Anterior cingulate cortex (tissue), 58 donors: ENCODE data around the gene RPP30.
"Not testable (repeated sequence)": the region's sequence is repeated elsewhere in the genome, so short reads cannot be mapped to it uniquely, and the experiment has no call there.

Experiments
- DNase-seq, 58 donors: peaks; one replicate each; lab custom pipeline; 2025; lab: John Stamatoyannopoulos, UW

Gene RPP30

GRCh38 chr10:90866050-90866598, 5.7 kb upstream of the RPP30 start:
- DNase-seq: no peak

DNA sequence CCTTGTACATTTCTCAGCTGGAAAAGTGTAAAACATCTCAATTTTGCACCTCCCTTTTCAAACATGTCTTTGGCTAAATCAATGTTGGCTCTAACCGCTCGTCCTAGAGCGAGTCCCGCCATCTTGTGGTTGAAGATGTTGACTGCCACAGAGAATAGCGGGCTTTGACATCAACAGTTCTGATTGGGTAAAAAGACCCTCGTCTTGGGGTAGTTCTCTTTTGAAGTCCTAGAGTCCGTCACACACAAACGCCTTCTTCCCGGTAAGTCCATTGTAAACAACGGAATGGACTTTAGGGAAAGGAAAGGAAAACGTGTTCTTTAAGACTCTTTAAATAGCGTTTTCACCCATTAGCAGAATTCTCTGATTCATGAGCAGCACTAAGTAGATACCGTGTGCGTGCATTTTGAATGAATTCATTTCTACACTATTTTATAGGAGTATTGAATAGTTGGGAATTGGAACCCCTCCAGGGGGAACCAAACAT, 452 bp upstream of the RPP30 start:
- DNase-seq: peak in 41 of 58 donors; percentile 3 to 68 (median 28)

DNA sequence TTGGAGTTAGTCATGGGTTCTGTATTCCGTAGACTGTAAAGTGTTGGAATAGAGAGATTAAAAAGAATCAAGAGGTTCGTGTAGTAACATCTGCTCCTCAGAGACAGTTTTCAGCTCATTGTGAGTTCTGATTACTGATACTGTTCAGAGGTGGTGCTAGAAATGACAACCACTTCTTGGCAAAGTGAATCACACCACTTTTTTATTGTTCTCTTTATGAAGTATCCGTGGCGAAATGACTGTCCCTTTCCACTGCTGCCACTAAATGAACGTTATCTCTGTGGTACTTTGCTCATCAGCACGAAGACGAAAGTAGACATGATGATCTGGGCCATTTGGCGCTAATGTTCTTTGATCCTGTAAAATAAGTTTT, 860 bp downstream of the RPP30 start:
- DNase-seq: no peak

DNA sequence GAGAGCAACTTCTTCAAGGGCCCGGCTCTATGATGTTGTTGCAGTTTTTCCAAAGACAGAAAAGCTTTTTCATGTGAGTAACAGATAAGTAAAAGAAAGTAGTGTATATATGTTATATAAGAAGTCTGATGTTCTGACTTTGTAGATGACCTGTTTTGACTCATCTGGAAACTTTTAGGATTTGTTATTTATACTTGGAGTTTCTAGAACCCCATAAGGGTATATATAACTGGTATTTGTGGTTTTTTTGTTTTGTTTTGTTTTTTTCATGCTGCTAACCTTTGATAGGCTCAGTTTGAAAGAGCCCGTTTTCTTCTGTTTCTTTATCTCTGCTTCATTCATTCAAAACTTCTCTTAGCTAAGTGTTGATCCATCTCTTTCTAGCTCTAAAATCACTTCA, 7.3 kb downstream of the RPP30 start:
- no peak for DNase-seq

DNA sequence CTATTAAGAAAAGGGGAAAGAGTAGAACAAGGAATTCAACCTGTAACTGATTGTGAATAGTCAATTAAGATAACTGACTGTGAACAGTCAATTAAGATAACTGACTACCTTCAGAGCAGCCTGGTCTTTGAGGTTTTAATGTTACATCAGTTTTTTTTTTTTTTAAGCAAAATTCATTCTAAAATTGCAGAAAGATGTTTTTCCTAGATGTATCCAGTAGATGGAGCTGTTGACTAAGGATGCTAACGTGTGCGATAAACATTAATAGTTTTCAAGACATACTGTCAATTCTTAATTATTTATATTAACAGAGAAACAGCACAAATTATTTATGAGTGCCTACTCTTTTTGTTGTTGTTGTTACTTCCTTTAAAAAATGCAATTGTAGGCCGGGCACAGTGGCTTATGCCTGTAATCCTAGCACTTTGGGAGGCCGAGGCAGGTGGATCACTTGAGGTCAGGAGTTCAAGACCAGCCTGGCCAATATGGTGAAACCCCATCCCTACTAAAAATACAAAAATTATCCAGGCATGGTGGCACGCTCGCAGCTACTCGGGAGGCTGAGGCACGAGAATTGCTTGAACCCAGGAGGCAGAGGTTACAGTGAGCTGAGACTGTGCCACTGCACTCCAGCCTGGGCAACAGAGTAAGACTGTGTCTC, 8.4 kb downstream of the RPP30 start:
- not testable (repeated sequence) for DNase-seq

- DNase-seq: no peak
Observed at GRCh38 chr10:90884431-90884830, 12.7 kb downstream of the RPP30 start.

- DNase-seq: no peak
Observed at GRCh38 chr10:90885176-90885575, 13.4 kb downstream of the RPP30 start.

DNA sequence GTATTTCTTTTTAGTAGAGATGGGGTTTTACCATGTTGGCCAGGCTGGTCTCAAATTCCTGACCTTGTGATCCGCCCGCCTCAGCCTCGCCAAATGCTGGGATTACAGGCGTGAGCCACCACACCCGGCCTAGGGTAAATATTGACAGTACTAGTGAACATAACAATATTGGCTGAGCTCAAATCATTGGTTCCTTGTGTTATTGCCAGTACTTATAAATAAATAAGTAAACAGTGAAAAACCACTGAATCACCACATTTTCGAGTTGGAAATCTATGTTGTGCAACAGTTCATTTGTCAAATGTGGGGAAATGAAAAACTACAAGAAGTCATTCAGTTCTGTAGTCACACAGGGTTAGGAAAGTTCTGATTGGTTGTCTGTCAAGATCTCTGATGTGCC, 15.8 kb downstream of the RPP30 start:
- DNase-seq: no peak

- DNase-seq: no peak
Observed at GRCh38 chr10:90888387-90888786, 16.6 kb downstream of the RPP30 start.

DNA sequence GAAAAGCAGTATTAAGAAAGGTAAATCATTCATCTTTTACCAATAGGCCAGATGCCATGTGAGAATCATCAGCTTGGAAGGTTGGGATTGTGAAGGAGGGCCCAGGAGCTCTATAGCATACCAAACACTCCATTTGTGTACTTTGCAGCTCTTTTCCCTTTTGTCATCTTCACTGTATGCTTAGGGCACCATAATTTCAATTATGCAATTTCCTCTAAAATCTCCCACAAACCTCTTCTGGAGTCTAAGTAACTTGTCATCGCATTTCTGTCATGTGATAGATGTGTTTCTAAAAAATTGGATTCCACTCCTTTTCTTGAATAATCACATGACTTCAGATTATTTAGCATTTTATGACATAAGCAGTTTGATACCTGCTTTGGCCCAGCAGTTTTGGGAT, 17.9 kb downstream of the RPP30 start:
- no peak for DNase-seq

DNA sequence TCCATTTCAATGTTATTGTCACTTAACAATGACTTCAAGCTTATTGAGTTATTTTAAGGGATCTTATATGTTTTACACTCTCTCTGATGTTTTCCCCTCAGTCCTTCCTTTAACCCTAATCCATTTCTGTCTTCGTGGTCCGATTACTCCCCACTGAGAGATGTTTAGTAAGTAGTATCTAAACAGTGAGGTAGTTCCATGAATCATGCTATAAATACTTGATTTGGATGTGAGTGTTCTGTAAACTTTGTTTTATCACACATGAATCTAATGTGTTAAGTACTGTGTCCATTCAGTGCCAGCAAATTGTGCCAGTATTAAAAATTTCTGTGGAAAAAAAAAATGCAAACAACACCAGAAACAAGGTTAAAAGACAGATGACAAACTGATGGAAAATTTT, 18.6 kb downstream of the RPP30 start:
- DNase-seq: no peak

GRCh38 chr10:90893190-90893589, 21.4 kb downstream of the RPP30 start:
- no peak for DNase-seq

DNA sequence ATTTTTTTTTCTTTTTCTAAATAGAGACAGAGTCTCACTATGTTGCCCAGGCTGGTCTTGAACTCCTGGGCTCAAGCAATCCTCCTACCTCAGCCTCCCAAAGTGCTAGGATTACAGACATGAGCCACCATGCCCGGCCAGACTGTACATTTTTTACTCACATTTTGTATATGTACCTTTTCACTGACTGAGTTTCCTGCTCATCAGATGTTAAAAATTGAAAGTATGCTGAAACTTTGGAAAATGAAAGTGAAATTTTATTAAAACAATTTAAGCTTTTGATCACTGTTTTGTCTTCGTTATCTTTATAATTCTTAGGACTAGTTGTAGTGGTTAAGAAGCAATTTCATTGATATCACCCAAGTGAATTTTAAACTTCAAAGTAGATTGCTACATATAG, 25.1 kb downstream of the RPP30 start:
- not testable (repeated sequence) for DNase-seq

DNA sequence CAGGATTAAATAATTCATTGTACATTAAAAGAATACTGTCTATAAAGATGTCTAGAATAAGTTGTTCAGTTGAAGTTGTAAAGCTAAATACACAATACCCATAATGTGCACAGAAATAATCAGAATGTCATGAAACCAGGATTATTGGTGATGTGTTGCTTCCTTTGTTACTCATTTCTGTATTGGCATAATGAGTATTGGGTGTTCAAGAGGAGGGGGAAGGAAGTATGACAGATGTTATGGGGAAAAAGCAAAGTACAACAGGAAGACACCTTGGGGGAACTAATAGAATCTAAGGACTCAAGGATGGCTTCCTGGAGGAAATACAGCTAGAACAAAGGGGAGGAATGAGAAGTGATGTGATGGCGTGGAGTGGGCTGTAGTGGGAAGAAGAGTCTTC, 34.2 kb downstream of the RPP30 start:
- no peak for DNase-seq

- DNase-seq: no peak
Observed at GRCh38 chr10:90906596-90906995, 34.8 kb downstream of the RPP30 start.

DNA sequence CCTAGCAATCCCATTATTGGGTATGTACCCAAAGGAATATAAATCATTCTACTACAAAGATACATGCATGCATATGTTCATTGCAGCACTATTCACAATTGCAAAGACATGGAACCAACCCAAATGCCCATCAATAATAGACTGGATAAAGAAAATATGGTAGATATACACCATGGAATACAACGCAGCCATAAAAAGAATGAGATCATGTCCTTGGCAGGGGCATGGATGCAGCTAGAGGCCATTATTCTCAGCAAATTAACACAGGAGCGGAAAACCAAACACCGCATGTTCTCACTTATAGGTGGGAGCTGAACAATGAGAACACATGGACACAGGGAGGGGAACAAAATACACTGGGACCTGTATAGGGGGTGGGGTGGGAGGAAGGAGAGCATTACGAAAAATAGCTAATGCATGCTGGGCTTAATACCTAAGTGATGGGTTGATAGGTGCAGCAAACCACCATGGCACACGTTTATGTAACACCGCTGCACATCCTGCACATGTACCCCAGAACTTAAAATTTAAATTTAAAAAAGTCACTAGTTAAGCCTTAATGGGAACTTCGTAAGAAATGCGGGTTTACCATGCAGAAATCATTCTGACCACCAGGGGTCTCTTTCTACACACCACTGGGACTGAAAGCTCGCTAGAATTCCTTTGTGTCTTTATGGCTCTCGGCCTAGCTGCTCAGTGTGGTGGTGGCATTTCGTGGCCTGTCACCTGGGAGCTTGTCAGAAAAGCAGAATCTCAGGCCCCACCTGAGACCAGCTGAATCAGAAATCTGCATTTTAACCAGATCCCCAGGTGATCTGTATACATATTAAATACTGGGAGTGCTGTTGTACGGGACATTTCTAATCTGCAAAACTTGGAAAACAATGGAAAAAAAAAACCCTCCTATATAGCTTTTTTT, 39.6 kb downstream of the RPP30 start:
- peak in 52 of 58 donors; percentile 2 to 83 (median 38) for DNase-seq

DNA sequence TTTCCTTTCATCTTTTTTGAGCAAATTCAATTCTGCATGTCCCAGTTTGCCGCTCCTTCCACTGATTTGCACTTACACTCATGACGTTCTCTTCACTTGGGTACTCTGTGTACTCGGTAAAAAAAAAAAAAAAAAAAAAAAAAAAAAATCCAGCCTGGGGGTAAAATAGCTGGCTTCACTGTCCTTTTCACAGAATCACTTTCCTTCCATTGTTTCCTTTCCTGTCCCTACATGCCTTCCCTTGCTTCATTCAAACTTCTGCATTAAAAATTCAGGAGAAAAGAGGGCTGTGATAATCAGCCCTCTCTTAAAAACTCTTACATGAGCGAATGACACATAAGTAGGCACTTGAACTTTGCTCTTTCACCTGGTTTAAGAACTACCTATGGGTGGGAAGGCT, 40.4 kb downstream of the RPP30 start:
- no peak for DNase-seq

DNA sequence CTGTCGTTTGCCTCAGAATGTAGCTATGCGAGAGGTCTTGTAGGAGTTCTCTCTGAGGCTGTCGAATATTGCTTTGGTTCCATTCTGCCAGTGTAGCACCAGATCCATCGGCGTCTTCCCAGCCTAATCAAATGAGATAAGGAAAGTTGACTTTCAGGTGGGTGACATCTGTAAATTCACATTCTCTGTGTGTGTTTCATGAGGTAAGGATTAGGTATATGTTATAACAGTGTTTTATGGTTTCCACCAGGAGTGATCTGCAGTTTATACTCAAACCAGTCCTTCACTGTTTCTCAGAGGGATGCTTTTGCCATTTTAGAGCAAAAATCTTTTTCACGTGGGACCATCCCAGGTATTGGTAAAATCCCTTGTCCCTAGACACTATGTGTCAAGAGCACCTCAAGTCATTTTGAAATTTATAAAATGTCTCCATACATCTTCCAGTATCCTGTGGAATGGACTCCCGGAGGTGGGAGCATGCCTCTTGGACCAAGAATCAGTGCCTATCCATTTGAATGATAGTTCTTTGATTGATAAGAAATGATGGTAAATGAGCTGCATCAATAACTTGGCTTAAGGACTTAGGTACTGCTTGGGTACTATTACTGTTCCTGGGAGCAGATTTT, 41.2 kb downstream of the RPP30 start:
- no peak for DNase-seq

GRCh38 chr10:90913774-90914420, 42.1 kb downstream of the RPP30 start:
- DNase-seq: no peak

GRCh38 chr10:90914992-90915765, 43.4 kb downstream of the RPP30 start:
- no peak for DNase-seq
